NCI-H82 (cell line): ENCODE results near the gene CTDSP2.
"Not testable (repeated sequence)": the region's sequence is repeated elsewhere in the genome, so short reads cannot be mapped to it uniquely, and the experiment has no call there.

Experiments used
- DNase-seq: peaks from one replicate; lab custom pipeline; 2025; lab: John Stamatoyannopoulos, UW

The CTDSP2 gene

DNA sequence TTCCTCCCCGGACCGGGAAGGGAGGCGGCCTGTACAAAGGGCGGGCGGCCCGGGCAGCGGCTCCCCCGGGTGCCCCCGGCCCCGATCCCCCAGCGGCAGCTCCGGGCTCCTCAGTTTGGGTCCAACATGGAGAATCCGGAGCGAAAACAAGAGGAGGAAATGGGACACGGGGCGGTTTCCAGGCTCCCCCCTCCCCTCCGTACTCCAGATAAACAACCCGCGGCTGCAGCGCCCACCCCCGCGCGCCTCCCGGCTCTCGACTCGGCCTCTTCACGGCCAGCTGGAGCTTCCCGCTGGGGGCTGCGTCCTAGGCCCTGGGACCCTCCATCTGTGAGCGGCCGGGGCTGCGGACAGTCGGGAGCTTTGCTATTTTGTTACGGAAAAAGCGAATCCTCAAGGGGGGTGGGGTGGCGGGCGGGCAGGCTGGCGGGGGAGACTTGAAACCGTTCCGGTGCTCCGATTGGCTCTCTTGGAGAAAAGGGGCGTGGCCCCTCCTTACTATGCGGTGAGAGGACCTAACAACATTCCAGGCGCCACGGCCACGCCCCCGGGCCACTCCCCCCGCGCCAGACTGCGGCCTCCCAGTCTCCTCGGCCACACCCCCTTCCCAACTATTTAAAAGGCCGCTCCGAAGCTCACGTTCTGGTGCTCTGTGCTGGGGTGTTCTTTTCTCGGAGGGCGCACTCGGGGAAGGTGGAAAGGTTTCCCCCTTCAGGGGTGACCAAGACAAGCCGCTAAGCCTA is at the start of gene CTDSP2:
Gene CTDSP2, minus strand, starts transcription at position 153 of the 743 bp plus-strand sequence. CDS start 294 bp downstream, outside the sequence.
- DNase-seq, result peak; percentile 100

DNA sequence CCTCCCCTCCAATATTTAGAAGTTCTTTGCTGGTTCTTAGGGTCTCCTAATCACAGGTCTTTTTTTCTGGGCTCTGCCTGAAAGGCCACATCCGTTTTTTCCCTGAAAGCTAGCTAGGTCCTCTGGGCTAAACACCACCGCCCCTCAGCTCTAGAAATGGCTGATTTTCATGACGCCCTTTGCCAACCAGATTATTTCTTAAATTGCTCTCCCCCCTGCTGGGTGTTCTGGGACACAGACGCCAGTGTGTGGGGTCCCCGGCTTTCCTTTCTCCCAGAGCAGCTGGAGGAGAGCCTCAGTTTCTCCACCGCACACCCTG is 49.5 kb upstream of the CTDSP2 start:
- DNase-seq, result no peak

GRCh38 chr12:57895389-57896114 is 49.0 kb upstream of the CTDSP2 start:
- peak; percentile 34 for DNase-seq

- peak; percentile 89 for DNase-seq
Observed at GRCh38 chr12:57894399-57895292, 48.1 kb upstream of the CTDSP2 start.

- peak; percentile 22 for DNase-seq
Observed at GRCh38 chr12:57893431-57894353, 47.2 kb upstream of the CTDSP2 start.

DNA sequence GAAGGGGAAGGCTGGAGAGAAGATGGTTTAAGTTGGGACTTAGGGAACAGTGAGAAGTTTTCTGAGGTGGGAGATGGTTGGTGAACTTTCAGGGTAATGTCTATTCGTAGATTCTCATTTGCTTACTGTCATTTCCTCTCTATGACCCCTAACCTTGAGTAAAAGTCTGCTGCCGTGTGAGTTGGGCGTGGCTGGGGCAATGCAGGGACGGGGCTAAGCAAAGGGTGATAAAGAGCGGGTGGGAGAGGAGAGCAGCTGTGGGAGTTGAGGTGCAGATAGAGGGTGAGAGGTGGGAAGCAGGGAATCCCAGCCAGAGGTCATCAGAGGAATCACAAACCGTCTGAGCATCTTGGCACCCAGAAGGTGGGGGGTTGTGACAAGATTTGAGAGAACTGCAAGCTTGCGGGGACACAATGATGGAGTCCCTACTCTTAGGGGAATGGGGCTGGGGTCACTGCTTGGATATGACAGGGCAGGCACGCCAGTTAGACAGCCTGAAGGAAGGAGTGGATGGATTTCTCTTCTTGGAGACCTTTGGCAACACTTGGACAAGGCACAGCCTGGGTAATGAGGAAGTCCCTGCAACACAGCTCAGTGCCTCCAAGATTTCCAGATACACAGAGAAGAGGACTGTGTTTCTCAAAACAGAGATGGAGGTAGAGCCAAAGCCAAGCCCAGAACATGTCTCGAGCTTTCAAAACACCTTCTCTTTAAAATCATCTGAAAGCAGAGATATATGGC is 45.9 kb upstream of the CTDSP2 start:
- no peak for DNase-seq

GRCh38 chr12:57891542-57892228 is 45.2 kb upstream of the CTDSP2 start:
- DNase-seq, result no peak

DNA sequence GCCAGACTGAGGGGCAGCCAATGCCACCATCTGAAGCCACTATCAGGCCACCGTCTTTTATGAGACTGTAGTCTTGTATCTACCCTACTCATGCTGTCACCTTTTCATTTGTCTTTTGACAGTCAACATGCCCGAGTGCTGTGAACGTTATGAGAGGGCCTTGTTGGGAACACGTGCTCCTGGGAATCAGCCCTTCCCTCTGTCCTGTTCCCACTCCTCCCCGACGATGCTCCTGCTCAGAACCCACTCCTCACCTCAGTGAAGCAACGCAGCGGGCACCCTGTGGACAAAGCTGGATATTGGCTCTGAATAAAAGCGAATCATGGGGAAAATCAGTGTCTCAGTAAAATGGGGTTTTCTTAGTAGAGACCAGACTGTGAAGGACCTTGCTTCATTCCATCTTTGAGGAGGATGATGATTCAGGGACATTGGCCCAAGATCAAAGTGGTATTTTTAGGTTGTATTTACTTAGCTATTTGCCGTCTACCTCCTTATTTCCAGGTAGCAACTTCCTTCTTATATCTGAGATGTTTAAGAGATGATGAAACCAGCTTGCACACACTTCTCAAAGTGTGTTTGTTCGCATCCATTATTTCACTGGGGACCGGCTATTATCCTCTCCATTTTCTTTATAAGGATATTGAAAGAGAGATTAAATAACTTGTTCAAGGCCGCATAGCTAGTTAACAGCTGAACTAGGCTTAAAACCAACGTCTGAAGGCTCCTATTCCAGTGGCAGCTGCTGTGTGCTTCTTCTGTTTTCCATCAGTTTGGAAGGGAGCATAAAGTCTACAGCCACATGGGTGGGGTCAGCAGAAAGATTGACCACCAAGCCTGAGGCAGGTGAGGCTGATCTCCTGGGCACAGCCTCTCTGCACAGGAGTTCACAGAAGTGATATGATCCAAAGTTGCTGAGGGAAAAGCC is 43.9 kb upstream of the CTDSP2 start:
- DNase-seq, result no peak

- no peak for DNase-seq
Observed at GRCh38 chr12:57889500-57889989, 43.0 kb upstream of the CTDSP2 start.

DNA sequence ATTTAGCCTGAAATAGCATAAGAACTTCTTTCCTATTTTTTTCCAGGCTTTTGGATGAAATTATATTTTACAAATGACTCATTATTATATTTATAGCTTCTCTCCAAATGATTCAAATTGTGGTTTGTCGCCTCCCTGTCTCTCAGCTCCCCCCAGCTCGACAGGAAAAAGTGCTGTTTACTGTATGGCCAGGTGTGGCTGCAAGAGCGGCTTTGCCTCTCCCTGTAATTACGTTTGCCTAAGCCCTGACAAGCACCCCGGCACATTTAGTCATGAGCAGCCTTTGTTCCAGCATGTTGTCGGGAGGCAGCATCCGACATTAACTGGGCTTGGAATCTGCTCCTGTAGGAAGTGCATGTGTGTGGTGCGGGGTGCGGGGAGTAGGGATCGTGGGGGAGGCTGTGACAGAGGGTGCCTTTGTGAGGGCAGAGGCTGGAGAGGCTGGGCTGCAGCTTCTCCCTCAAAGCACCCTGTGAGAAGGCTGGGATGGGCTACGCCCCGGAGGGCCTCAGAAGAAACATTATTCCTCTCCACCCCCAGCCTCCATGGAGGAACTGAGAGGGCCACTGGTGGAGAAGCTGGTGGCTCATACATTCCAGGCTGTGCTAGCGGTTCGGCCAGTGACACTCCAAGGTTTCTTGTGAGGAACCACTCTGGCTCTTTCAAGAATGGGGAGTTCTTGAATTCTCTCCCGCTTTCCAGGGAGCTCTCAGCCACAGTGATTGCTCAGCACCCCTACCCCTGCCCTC is 42.1 kb upstream of the CTDSP2 start:
- peak; percentile 85 for DNase-seq

- DNase-seq, result peak; percentile 56
Observed at GRCh38 chr12:57887631-57888408, 41.3 kb upstream of the CTDSP2 start.

DNA sequence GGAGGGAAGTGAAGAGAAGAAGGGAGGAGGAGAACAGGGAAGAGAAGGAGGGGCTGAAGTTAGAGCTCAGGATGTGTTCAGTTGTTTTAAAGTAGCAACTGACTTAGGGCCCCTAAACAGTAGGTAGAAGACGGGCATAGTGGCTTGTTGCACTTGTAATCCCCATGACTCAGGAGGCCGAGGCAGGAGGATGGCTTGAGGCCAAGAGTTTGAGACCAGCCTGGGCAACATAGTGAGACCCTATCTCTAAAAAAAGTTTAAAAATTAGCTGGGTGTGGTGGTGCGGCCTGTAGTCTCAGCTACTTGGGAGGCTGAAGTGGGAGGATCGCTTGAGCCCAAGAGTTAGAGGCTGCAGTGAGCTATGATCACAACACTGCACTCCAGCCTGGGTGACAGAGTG is 40.4 kb upstream of the CTDSP2 start:
- not testable (repeated sequence) for DNase-seq

- DNase-seq, result no peak
Observed at GRCh38 chr12:57886542-57886941, 40.0 kb upstream of the CTDSP2 start.

DNA sequence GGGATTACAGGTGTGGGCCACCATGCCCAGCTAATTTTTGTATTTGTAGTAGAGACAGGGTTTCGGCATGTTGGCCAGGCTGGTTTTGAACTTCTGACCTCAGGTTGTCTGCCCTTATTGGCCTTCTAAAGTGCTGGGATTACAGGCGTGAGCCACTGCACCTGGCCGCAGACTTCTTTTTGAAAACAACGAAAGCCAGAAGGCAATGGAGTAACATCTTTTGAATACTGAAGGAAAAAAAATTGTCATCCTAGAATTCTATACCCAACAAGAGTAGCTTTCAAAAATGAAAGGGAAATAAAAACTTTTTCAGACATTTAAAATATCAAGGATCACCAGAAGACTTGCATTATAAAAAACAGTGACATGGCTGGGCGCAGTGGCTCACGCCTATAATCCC is 38.7 kb upstream of the CTDSP2 start:
- no peak for DNase-seq

- no peak for DNase-seq
Observed at GRCh38 chr12:57883700-57884099, 37.2 kb upstream of the CTDSP2 start.

DNA sequence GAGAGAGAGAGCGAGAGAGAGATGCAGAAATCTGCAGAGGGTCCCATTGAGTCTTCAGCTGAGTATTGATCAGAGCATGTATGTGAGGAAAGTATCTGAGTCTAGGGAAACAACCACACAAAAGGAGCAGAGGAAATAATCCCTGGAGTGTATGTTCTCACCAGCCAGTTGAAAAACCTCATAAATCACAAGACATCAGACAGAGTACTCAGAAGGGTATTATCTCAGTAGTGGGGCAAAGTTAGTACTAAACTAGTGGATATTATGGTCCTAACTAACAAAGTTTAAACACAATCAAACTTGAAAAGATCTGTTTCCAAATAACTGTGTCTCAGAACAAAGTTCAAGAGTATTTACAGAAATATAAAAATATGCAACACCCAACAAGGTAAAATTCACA is 36.5 kb upstream of the CTDSP2 start:
- no peak for DNase-seq

DNA sequence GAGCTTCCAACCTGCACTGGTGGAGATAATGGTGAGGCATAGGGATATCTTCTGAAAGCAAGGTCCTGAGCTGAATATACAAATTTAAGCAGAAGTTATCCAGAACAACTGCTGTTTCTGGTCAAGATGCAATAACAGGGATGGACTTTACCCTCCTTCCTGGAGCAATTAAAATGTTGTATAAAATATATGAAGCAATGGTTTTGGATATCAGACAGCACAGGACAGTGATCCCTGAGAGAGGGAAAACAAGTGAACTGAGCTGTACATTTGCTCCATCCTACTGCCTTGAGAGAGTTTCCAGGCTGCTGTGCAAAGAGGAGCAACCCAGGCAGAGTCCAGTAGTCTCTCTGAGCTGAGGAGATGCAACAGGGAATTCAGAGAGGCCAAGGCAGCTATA is 36.0 kb upstream of the CTDSP2 start:
- no peak for DNase-seq
